Measurements from ENCODE around the gene CARD11. TPM values are rescaled to one million over a fixed set of nuclear protein-coding genes. Genes with fewer than 3 reads are reported as not detected.

Gene CARD11
- total RNA-seq, 2 experiments from 2014 or later, result 136 to 196 TPM

DNA sequence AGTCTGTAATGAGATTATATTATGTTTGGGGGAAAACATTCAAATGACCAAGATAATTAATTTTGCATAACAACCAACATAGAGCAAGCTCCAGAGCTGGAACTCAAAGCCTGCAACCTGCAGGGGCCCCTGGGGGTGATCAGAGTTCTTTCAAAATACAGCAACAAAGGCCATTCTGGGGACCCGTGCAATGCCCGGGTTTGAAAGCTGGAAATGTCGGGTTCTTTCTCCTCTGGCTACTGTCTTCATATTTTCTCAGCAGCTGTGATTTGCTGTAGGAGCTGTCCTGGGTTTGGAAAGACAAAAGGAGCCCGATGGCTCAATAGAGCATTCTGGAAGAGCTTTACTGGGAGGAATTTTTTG lies 30.8 kb upstream of the CARD11 start:
- no peak overlapping the region for H3K4me3 Mint-ChIP-seq
- ATAC-seq (no peak), DNase-seq (no peak)
- CTCF ChIA-PET, result interaction anchor here (1.2 to 1.9 kb wide), 2 partner anchors 9 to 16 kb away, joined by 5 to 8 read pairs; no protein-coding TSS in a partner anchor
- H3K9me3 Mint-ChIP-seq (ENCODE audit: low read depth), result peaks cover 25% of the 10 kb centered on the region
- H3K27ac Mint-ChIP-seq, result no peak overlapping the region
- H3K36me3 Mint-ChIP-seq, result peaks cover 31% of the 10 kb centered on the region
- peaks cover 29% of the 10 kb centered on the region for H3K4me1 Mint-ChIP-seq
- H3K27me3 Mint-ChIP-seq, result no peaks in the 10 kb centered on the region

GRCh38 chr7:3073763-3074458 lies 30.2 kb upstream of the CARD11 start:
- Mint-ChIP-seq H3K9me3 (ENCODE audit: low read depth) (peaks cover 25% of the 10 kb centered on the region), H3K4me3 (no peak overlapping the region), H3K4me1 (peaks cover 34% of the 10 kb centered on the region), H3K36me3 (peaks cover 32% of the 10 kb centered on the region), H3K27me3 (no peaks in the 10 kb centered on the region), H3K27ac (no peak overlapping the region)
- ATAC-seq (no peak), DNase-seq (no peak)
- CTCF ChIA-PET, result interaction anchor here (1.1 to 1.9 kb wide), 3 partner anchors 9 to 17 kb away, joined by 4 to 8 read pairs (median 5); no protein-coding TSS in a partner anchor

GRCh38 chr7:3070908-3071307 lies 27.2 kb upstream of the CARD11 start:
- ATAC-seq (no peak), DNase-seq (no peak)
- no peak overlapping the region for H3K27ac Mint-ChIP-seq
- no peak overlapping the region for H3K4me3 Mint-ChIP-seq
- no peaks in the 10 kb centered on the region for H3K27me3 Mint-ChIP-seq
- peaks cover 18% of the 10 kb centered on the region for H3K9me3 Mint-ChIP-seq (ENCODE audit: low read depth)
- peaks cover 32% of the 10 kb centered on the region for H3K36me3 Mint-ChIP-seq
- CTCF ChIA-PET, result interaction anchor here (1.4 to 12.7 kb wide), 3 partner anchors 13 to 92 kb away, joined by 3 to 168 read pairs (median 3); no protein-coding TSS in a partner anchor
- peaks cover 64% of the 10 kb centered on the region for H3K4me1 Mint-ChIP-seq

GRCh38 chr7:3069771-3070449 lies 26.2 kb upstream of the CARD11 start:
- CTCF ChIA-PET, result interaction anchor here (1.0 to 12.7 kb wide), 12 partner anchors 9 to 205 kb away, joined by 3 to 168 read pairs (median 6); partner anchors contain the start of gene CARD11
- peak overlapping the region; percentile 94 for H3K27ac Mint-ChIP-seq
- peaks cover 74% of the 10 kb centered on the region for H3K4me1 Mint-ChIP-seq
- peaks cover 15% of the 10 kb centered on the region for H3K9me3 Mint-ChIP-seq (ENCODE audit: low read depth)
- H3K27me3 Mint-ChIP-seq, result no peaks in the 10 kb centered on the region
- H3K4me3 Mint-ChIP-seq, result peak overlapping the region; percentile 1
- peaks cover 27% of the 10 kb centered on the region for H3K36me3 Mint-ChIP-seq
- ATAC-seq (no peak), DNase-seq (no peak)

DNA sequence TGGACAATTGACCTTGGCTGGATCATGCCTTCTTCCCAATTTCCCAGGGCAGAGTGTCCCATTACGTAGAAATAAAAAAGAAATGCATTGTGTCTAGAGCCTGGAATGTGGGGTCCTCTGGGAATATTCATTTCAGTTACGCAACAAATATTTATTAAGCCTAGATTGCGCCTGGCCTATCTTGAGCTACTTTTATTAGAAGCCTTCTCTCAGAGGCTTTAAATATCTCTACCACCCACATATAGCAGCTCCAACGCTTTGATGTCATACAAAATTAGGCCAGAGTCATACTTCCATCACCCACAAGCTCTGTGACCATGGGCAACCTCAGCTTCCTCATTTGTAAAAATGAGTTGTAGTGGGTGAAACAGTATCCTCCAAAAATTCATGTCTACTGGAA lies 24.9 kb upstream of the CARD11 start:
- peaks cover 27% of the 10 kb centered on the region for H3K36me3 Mint-ChIP-seq
- peaks cover 15% of the 10 kb centered on the region for H3K9me3 Mint-ChIP-seq (ENCODE audit: low read depth)
- H3K27me3 Mint-ChIP-seq, result no peaks in the 10 kb centered on the region
- no peak for ATAC-seq
- CTCF ChIA-PET, result interaction anchor here (0.7 to 12.7 kb wide), 10 partner anchors 19 to 204 kb away, joined by 3 to 168 read pairs (median 7); no protein-coding TSS in a partner anchor
- H3K4me3 Mint-ChIP-seq, result peak overlapping the region; percentile 16
- peak; percentile 65 for DNase-seq
- H3K4me1 Mint-ChIP-seq, result peaks cover 80% of the 10 kb centered on the region
- H3K27ac Mint-ChIP-seq, result peak overlapping the region; percentile 94

GRCh38 chr7:3067606-3068380 lies 24.1 kb upstream of the CARD11 start:
- Mint-ChIP-seq H3K27ac (peak overlapping the region; percentile 94), H3K27me3 (no peaks in the 10 kb centered on the region), H3K9me3 (ENCODE audit: low read depth) (peaks cover 15% of the 10 kb centered on the region), H3K4me1 (peaks cover 84% of the 10 kb centered on the region), H3K4me3 (no peak overlapping the region), H3K36me3 (peaks cover 29% of the 10 kb centered on the region)
- ATAC-seq, result no peak
- DNase-seq, result no peak
- CTCF ChIA-PET, result interaction anchor here (0.7 to 12.7 kb wide), 17 partner anchors 15 to 174 kb away, joined by 3 to 168 read pairs (median 11); partner anchors contain the start of gene CARD11

- CTCF ChIA-PET, result interaction anchor here (0.9 to 12.7 kb wide), 18 partner anchors 15 to 171 kb away, joined by 3 to 168 read pairs (median 13); partner anchors contain the start of gene CARD11
- peak overlapping the region; percentile 94 for H3K27ac Mint-ChIP-seq
- DNase-seq (peak; percentile 72), ATAC-seq (peak; percentile 48)
- peaks cover 87% of the 10 kb centered on the region for H3K4me1 Mint-ChIP-seq
- H3K36me3 Mint-ChIP-seq, result peaks cover 30% of the 10 kb centered on the region
- peak overlapping the region; percentile 16 for H3K4me3 Mint-ChIP-seq
- H3K9me3 Mint-ChIP-seq (ENCODE audit: low read depth), result peaks cover 15% of the 10 kb centered on the region
- no peaks in the 10 kb centered on the region for H3K27me3 Mint-ChIP-seq
Measured at GRCh38 chr7:3067193-3067592, 23.5 kb upstream of the CARD11 start.

DNA sequence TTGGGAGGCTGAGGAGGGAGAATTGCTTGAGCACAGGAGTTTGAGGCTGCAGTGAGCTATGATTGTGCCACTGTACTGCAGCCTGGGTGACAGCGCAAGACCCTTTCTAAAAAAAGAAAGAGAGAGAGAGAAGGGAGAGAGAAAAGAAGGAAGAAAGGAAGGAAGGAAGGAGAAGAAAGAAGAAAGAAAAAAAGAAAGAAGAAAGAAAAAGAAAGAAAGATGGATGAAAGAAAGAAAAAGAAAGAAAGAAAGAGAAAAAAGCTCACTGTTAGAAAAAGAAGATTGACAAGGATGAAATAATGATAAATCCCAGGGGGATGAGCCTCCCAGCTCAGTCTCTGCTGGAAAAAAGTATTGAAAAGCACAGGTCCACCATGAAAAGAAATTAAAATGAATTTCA lies 22.8 kb upstream of the CARD11 start:
- CTCF ChIA-PET, result interaction anchor here (0.9 to 12.7 kb wide), 19 partner anchors 14 to 171 kb away, joined by 3 to 168 read pairs (median 12); partner anchors contain the start of gene CARD11
- Mint-ChIP-seq H3K4me3 (no peak overlapping the region), H3K27me3 (no peaks in the 10 kb centered on the region), H3K9me3 (ENCODE audit: low read depth) (peaks cover 14% of the 10 kb centered on the region), H3K27ac (peak overlapping the region; percentile 94), H3K36me3 (peaks cover 32% of the 10 kb centered on the region), H3K4me1 (peaks cover 91% of the 10 kb centered on the region)
- DNase-seq, result no peak
- ATAC-seq, result no peak

DNA sequence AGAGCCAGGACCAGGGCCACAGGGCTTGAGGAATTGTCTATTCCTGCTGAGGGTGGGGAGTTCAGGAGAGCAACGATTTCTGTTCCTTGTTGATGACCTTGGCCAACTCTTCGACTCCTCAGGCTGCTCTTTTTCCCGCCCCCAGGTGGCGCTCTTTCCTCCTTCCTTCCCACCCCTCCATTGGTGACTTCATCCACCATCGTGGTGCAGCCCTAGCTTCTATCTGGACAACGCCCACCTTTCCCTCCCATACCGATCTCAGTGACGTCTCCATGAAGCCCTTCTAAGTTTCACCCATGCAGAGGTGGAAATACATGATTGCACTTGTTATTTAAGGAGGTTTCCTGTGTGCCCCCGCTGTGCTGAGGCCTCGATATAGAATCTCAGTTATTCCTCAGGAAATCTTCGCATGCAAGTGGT lies 22.1 kb upstream of the CARD11 start:
- CTCF ChIA-PET, result interaction anchor here (0.7 to 12.7 kb wide), 30 partner anchors 8 to 356 kb away, joined by 3 to 168 read pairs (median 6); partner anchors contain the start of gene CARD11
- peaks cover 27% of the 10 kb centered on the region for H3K36me3 Mint-ChIP-seq
- DNase-seq (peak; percentile 88), ATAC-seq (peak; percentile 45)
- H3K9me3 Mint-ChIP-seq (ENCODE audit: low read depth), result peaks cover 7% of the 10 kb centered on the region
- peak overlapping the region; percentile 94 for H3K27ac Mint-ChIP-seq
- H3K27me3 Mint-ChIP-seq, result no peaks in the 10 kb centered on the region
- H3K4me3 Mint-ChIP-seq, result peak overlapping the region; percentile 51
- peaks cover 88% of the 10 kb centered on the region for H3K4me1 Mint-ChIP-seq

DNA sequence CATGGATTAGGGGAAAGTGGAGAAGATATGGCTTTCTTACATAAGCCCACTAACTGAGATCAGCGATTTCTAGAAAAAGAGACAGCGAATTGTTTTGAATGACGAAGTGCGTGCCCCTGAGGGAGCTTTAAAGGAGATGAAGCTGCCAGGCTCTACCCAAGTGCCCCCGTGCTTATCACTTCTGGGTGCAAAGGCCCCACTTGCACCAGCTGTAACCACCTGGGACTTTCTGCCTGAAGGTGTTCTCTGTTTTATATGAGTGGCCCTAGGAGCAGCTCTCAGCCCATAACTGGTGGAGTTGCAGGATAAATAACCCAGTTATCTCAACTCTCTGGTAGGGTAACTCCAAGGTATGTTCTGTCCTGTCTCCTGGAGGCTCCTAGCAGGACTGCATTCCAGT lies 20.4 kb upstream of the CARD11 start:
- CTCF ChIA-PET, result interaction anchor here (1.3 to 12.7 kb wide), 11 partner anchors 11 to 199 kb away, joined by 3 to 168 read pairs (median 15); no protein-coding TSS in a partner anchor
- Mint-ChIP-seq H3K36me3 (peaks cover 17% of the 10 kb centered on the region), H3K9me3 (ENCODE audit: low read depth) (peaks cover 2% of the 10 kb centered on the region), H3K4me3 (no peak overlapping the region), H3K27ac (peak overlapping the region; percentile 98), H3K27me3 (no peaks in the 10 kb centered on the region), H3K4me1 (peaks cover 76% of the 10 kb centered on the region)
- DNase-seq, result no peak
- ATAC-seq, result no peak

GRCh38 chr7:3063016-3063753 lies 19.5 kb upstream of the CARD11 start:
- CTCF ChIA-PET, result interaction anchor here (0.6 to 12.7 kb wide), 14 partner anchors 11 to 199 kb away, joined by 3 to 168 read pairs (median 4); no protein-coding TSS in a partner anchor
- H3K27me3 Mint-ChIP-seq, result no peaks in the 10 kb centered on the region
- peaks cover 11% of the 10 kb centered on the region for H3K36me3 Mint-ChIP-seq
- H3K4me3 Mint-ChIP-seq, result peak overlapping the region; percentile 67
- ATAC-seq (peak; percentile 94), DNase-seq (peak; percentile 94)
- H3K4me1 Mint-ChIP-seq, result peaks cover 67% of the 10 kb centered on the region
- peak overlapping the region; percentile 98 for H3K27ac Mint-ChIP-seq
- peaks cover 2% of the 10 kb centered on the region for H3K9me3 Mint-ChIP-seq (ENCODE audit: low read depth)

DNA sequence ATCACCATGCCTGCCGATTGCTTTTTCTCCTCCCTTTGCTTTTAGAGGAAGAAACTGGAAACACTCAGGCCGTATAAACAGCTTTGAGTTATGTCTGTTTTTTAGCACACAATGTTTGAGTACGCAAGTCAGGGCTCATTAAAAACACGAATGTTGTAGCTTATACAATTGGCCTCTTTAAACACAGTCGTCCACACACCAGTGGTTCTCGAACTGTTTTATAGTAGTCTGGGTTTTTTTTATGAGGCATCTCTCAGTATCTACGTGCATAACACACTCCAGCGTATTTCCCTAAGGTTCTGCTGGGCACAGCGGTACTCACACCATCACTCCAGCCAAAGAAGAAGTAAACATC lies 13.4 kb upstream of the CARD11 start:
- Mint-ChIP-seq H3K27ac (no peak overlapping the region), H3K36me3 (peaks cover 8% of the 10 kb centered on the region), H3K27me3 (peaks cover 12% of the 10 kb centered on the region), H3K9me3 (ENCODE audit: low read depth) (peaks cover 9% of the 10 kb centered on the region), H3K4me1 (peaks cover 9% of the 10 kb centered on the region), H3K4me3 (no peak overlapping the region)
- DNase-seq, result no peak
- no peak for ATAC-seq
- CTCF ChIA-PET, result no interaction called here
